Stimulated activated CD4-positive, alpha-beta T cell treated with anti-CD3 and anti-CD28 coated beads, Interleukin-1b, Interleukin-23, amount 100 ng/mL, for 4 hours (primary cell): Measurements from ENCODE around the gene PPM1N.

Experiments used
- DNase-seq, 2 donors: peaks; one replicate each; pipeline ENCODE4 v3.0.0-alpha.2; 2020; ENCODE audit warnings: low read depth in 2 of 2

The PPM1N gene

GRCh38 chr19:45492137-45492626 lies 6.1 kb upstream of the PPM1N start:
- DNase-seq: no peak

GRCh38 chr19:45492627-45493470 lies 5.4 kb upstream of the PPM1N start:
- no peak for DNase-seq

GRCh38 chr19:45494261-45494916 lies 3.9 kb upstream of the PPM1N start:
- no peak for DNase-seq

GRCh38 chr19:45495178-45495577 lies 3.1 kb upstream of the PPM1N start:
- DNase-seq: no peak

- DNase-seq: peak in 1 of 2 donors; percentile 48
Observed at GRCh38 chr19:45496349-45496953, 1.8 kb upstream of the PPM1N start.

GRCh38 chr19:45497791-45498190 lies 452 bp upstream of the PPM1N start:
- DNase-seq: no peak

- DNase-seq: peak; percentile 48 to 57
Observed at GRCh38 chr19:45499196-45500180, 1.2 kb downstream of the PPM1N start.

GRCh38 chr19:45500918-45501729 lies 2.9 kb downstream of the PPM1N start:
- DNase-seq: no peak

- no peak for DNase-seq
Observed at GRCh38 chr19:45501730-45502014, 3.4 kb downstream of the PPM1N start.

GRCh38 chr19:45502111-45502510 lies 3.9 kb downstream of the PPM1N start:
- DNase-seq: no peak

- no peak for DNase-seq
Observed at GRCh38 chr19:45503909-45504308, 5.7 kb downstream of the PPM1N start.

- DNase-seq: no peak
Observed at GRCh38 chr19:45505151-45505995, 7.1 kb downstream of the PPM1N start.

GRCh38 chr19:45505996-45506245 lies 7.7 kb downstream of the PPM1N start:
- DNase-seq: no peak

- peak; percentile 100 for DNase-seq
Observed at GRCh38 chr19:45506246-45506988, 8.2 kb downstream of the PPM1N start.

GRCh38 chr19:45506989-45507871 lies 9.0 kb downstream of the PPM1N start, which contains the start of gene VASP:
Gene VASP, plus strand, starts transcription at chr19:45507479. Its CDS starts 293 bp downstream, at chr19:45507772.
- peak; percentile 81 to 85 for DNase-seq

GRCh38 chr19:45507872-45508416 lies 9.7 kb downstream of the PPM1N start:
- no peak for DNase-seq

- peak; percentile 37 to 47 for DNase-seq
Observed at GRCh38 chr19:45508417-45508860, 10.2 kb downstream of the PPM1N start.
